Dermis blood vessel endothelial cell (primary cell): ENCODE data around the gene ARL9. TPM values are rescaled to one million over a fixed set of nuclear protein-coding genes. Genes with fewer than 3 reads are reported as not detected.

Experiments used
- DNase-seq: peaks from one replicate; pipeline ENCODE4 v3.0.0; 2010
- total RNA-seq: library from RNA; depleted of rRNA; stranded (reverse); fragments of >200 nt; gene quantifications from 2 replicates; pipeline ENCODE4 v1.2.3, GENCODE V29; 2014

ARL9 gene
- total RNA-seq, 1 donor from 2014 or later = not detected

DNA sequence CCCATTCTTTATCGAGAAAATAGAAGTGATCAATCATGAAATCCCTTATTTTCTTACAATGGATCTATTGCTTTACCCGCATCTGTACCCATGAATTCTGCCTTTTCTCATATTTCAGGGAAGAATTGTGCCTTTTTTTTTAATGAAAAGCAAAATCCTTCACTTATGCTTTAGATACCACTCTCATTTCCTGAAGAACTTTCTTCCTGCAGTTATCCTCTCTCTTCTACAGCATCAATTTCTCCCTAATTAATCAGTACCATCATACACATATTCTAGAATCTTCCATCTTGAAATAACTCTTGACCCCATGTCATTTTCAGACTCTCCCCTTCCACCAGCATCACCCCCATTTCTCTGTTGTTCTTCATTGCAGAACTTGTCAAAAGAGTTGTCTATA, 26.6 kb downstream of the ARL9 start:
- DNase-seq = no peak

DNA sequence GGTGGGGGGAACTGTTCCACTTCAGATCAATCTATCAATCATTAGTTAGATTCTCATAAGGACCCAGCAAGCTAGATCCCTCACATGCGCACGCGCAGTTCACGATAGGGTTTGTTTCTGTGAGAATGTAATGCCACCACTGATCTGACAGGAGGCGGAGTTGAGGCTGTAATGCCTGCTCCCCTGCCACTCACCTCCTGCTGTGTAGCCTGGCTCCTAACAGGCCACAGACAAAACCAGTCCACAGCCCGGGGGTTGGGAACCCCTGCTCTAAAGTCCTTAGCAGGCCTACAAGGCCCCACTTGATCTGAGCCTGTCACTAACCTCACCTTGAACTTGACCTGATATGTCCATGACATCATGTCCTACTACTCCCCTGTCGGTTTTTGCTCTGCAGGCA, 30.3 kb downstream of the ARL9 start:
- DNase-seq = no peak

DNA sequence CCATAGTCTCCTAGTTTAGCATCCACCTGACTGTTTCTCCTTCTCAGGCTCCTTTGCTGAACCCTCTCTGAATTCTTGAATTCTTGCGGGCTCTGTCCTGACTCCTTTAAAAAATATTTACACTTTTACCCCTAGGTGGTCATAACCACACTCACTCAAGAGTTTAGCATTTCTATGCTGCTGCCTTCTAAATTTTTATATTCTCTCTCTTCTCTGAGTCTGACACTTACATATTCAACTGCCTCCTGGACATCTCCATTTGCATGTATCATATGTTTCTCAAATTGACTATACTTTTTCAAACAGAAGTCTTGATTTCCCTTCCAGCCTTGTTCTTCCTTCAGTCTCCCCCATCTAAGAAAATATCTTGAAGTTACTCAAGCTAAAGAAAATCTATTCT, 31.6 kb downstream of the ARL9 start:
- no peak for DNase-seq

DNA sequence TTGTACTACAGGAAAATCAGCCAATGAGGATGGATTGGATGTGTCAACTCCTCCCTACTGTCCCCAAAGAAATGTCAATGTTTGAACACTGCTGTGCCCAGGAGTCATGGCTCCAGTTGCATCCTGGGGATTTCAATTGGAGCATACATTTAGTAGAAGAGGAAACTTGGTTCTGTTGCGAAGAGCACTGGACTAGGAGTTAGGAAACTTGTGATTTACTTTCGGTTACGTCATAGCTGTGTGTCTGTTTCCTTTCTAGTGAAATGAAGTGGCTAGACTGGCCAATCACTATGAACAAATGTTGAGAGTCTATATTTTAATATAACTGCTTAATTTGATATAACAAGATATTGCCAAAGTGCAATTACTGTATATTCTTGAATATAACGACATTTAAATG, 35.2 kb downstream of the ARL9 start:
- DNase-seq = no peak

DNA sequence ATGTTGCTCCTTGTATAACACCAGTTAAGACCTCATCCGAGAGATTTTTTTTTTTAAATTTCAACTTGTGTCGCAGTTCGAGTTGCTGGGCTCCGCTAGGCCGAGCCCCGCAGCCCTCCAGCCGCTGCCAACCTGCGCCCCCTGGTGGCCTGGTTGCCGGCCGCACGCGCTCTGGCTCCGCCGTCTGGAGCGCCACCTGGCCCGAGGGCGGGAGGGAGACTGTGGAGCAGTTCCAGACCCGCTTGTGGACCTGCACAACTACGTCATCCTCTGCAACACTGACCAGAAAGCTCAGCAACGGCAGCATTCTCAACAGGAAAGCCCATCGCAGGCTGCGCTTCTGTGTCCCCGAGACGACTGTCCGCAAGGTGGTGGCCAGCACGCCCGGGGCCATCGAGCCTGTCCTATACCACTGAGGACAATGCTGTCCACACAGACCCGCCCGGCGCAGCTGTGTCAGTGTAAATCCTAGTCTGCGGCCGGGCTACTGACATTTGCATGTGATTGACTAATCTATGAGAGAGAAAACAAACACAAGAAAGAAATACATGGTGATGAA, 39.1 kb downstream of the ARL9 start:
- peak; percentile 88 for DNase-seq

DNA sequence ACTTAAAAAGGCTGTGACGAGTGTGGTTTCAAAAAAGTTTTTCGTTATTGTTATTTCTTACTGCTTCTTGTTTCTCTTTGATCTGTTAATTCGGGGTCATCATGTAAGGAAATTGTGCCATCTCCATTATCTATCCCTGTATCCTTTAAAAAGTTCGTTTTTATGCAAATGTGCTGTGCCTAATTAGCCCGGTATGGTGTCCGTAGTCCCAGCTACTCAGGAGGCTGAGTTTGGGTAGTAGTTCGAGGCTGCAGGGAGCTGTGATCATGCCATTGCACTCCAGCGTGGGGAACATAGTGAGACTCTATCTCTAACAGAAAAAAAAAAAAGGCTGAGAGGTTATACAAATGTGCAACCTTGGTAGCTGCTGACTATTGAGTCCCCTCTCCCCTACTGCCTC, 45.1 kb downstream of the ARL9 start:
- DNase-seq = no peak

DNA sequence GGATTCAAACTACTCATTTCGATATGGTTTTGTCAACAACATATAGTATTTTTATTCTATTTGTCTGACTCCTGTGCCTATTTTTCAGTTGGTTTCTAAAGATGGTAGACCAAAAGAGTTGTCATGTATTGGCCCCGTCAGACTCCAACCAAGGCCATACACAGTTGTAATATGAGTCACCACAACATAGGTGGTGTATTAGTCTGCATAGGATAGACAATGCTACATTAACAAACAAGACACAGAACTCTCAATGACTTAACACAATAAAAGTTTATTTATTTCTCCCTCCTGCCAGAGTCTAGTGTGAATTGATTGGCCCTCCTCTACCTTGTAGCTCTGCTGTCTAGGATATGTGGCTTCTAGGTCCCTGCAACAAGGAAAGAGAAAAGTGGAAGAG, 45.9 kb downstream of the ARL9 start:
- DNase-seq = no peak

DNA sequence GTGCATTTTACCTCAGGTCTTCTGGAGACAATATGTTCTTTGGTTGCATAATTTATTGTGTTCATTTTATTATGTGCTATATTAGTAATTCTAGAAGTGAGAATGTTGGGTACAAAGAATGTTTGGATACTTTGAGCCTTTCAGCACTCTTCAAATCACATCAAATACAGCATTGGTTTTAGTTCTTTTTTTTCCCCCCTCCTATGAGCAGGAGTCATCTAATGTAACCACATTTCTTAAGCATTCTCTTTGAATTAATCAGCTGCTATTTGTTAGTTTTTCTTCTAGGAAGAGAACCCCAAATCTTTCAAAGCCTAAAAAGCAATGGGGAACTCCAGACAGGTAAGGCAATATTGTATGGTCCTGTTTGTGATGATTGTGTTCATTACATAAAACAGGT, 46.7 kb downstream of the ARL9 start:
- no peak for DNase-seq

DNA sequence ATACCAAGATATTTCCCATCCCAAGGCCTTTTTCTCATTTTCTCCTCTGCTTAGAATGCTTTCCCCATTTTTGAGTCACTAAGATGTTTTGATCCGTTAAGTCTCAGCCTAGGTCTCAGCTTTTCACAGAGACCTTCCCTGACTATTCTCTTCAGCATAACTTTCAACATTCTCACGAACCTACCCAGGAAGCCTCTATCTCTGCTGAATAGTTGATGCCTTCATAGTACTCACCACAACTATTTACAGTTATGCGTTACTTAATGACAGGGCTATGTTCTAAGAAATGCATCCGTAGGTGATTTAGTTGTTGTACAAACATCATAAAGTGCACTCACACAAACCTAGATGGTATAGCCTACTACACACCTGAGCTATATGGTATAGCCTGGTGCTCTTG, 64.5 kb downstream of the ARL9 start:
- no peak for DNase-seq

Other genes with a start within 250 kb of the ARL9 start
- gene AASDH, start 118.3 kb upstream of the ARL9 start, total RNA-seq = 10.0 and 14.1 TPM in 2 replicates
- 16.8 and 18.3 TPM in 2 replicates for gene PPAT, start 70.2 kb upstream of the ARL9 start, total RNA-seq
- gene PAICS, start 69.5 kb upstream of the ARL9 start, total RNA-seq = 25.9 and 92.4 TPM in 2 replicates
- 87.5 and 128 TPM in 2 replicates for gene SRP72, start 38.2 kb upstream of the ARL9 start, total RNA-seq
- 2.6 and 3.1 TPM in 2 replicates for gene HOPX, start 175.5 kb downstream of the ARL9 start, total RNA-seq